Upper lobe of left lung (tissue), 4 donors: ENCODE results near the gene FAM53A.

Experiments used
- CTCF ChIP-seq, 6 experiments: fragments of 450-650 bp in 4 of 6; fragments of 200-600 bp in 2 of 6; sonication (generic) in 2 of 6; IDR thresholded peaks; one replicate each; pipeline ENCODE4 v1.5.1; 2016 to 2019; ENCODE audit warnings: antibody characterized with exemption in 6 of 6
- EP300 ChIP-seq, 4 donors: sonication (generic); formaldehyde crosslinking; IDR thresholded peaks; one replicate each; pipeline ENCODE4 v1.5.1; 2017; ENCODE audit warnings: antibody characterized with exemption in 4 of 4, control low read depth in 2 of 4
- POLR2A ChIP-seq, 4 donors: fragments of 450-650 bp; IDR thresholded peaks; one replicate each; pipeline ENCODE4 v1.5.1; 2016 to 2017; ENCODE audit warnings: antibody characterized with exemption in 4 of 4, mild to moderate bottlenecking in 2 of 4
- POLR2AphosphoS5 ChIP-seq, 2 donors: sonication (generic); formaldehyde crosslinking; IDR thresholded peaks; one replicate each; pipeline ENCODE4 v1.5.1; 2017; ENCODE audit warnings: antibody characterized with exemption in 2 of 2

GRCh38 chr4:1602655-1603412 is 81.3 kb downstream of the FAM53A start:
- TF ChIP-seq CTCF (IDR thresholded peaks at IDR 0.05) (no peak), POLR2A (IDR thresholded peaks at IDR 0.05) (no peak), EP300 (IDR thresholded peaks at IDR 0.05) (no peak), POLR2AphosphoS5 (IDR thresholded peaks at IDR 0.05) (no peak)
